ENCODE data around the gene WDR75.
"Not testable (repeated sequence)": the region's sequence is repeated elsewhere in the genome, so short reads cannot be mapped to it uniquely, and the experiment has no call there.

Gene WDR75

GRCh38 chr2:189440947-189441708 lies at the start of gene WDR75:
Gene WDR75, plus strand, starts transcription at chr2:189441474. Its CDS starts 19 bp downstream, at chr2:189441493.
- peak; percentile 91 to 93 for DNase-seq

- DNase-seq = no peak
These were observed 47.7 kb upstream of the WDR75 start for GRCh38 chr2:189393440-189394111.

- DNase-seq = no peak
These were observed 46.7 kb upstream of the WDR75 start for GRCh38 chr2:189394525-189394924.

GRCh38 chr2:189402932-189403331 lies 38.3 kb upstream of the WDR75 start:
- DNase-seq = no peak

- DNase-seq = no peak
These were observed 34.6 kb upstream of the WDR75 start for GRCh38 chr2:189406586-189407233.

- DNase-seq = no peak
These were observed 33.7 kb upstream of the WDR75 start for GRCh38 chr2:189407281-189408209.

GRCh38 chr2:189408294-189408693 lies 33.0 kb upstream of the WDR75 start:
- DNase-seq = no peak

- no peak for DNase-seq
These were observed 32.1 kb upstream of the WDR75 start for GRCh38 chr2:189409131-189409530.

GRCh38 chr2:189409647-189410046 lies 31.6 kb upstream of the WDR75 start:
- DNase-seq = no peak

GRCh38 chr2:189411860-189412259 lies 29.4 kb upstream of the WDR75 start:
- DNase-seq = no peak

- DNase-seq = peak; percentile 31 to 60
These were observed 28.8 kb upstream of the WDR75 start for GRCh38 chr2:189412330-189412953.

GRCh38 chr2:189413249-189413648 lies 28.0 kb upstream of the WDR75 start:
- no peak for DNase-seq

- no peak for DNase-seq
These were observed 19.6 kb upstream of the WDR75 start for GRCh38 chr2:189421644-189422043.

GRCh38 chr2:189424961-189425360 lies 16.3 kb upstream of the WDR75 start:
- no peak for DNase-seq

- no peak for DNase-seq
These were observed 15.6 kb upstream of the WDR75 start for GRCh38 chr2:189425676-189426075.

- no peak for DNase-seq
These were observed 14.4 kb upstream of the WDR75 start for GRCh38 chr2:189426886-189427285.

- DNase-seq = no peak
These were observed 13.4 kb upstream of the WDR75 start for GRCh38 chr2:189427872-189428271.

GRCh38 chr2:189430448-189430847 lies 10.8 kb upstream of the WDR75 start:
- DNase-seq = not testable (repeated sequence)

GRCh38 chr2:189435803-189436202 lies 5.5 kb upstream of the WDR75 start:
- DNase-seq = not testable (repeated sequence)

GRCh38 chr2:189437926-189438325 lies 3.3 kb upstream of the WDR75 start:
- DNase-seq = no peak

GRCh38 chr2:189439342-189439741 lies 1.9 kb upstream of the WDR75 start:
- DNase-seq = no peak

GRCh38 chr2:189440644-189440946 lies 679 bp upstream of the WDR75 start:
- no peak for DNase-seq

- no peak for DNase-seq
These were observed 418 bp downstream of the WDR75 start for GRCh38 chr2:189441709-189442074.
